ENCODE data around the gene GARIN3.

GARIN3 gene

GRCh38 chr5:157157293-157157891 lies 8.7 kb downstream of the GARIN3 start:
- no peak overlapping the region for H3K4me3 ChIP-seq (ENCODE audit: low read length)
- H3K27me3 ChIP-seq (ENCODE audit: control insufficient read depth, low read length): peaks cover 13% of the 10 kb centered on the region
- no peaks in the 10 kb centered on the region for H3K79me2 ChIP-seq (ENCODE audit: control insufficient read depth, low read length)
- no peak overlapping the region for H3K4me2 ChIP-seq (ENCODE audit: low read length)
- H3F3A ChIP-seq (ENCODE audit: control insufficient read depth, insufficient read depth): no peaks in the 10 kb centered on the region
- H3K9me2 ChIP-seq (replicated peaks; ENCODE audit: control insufficient read depth, low read length): no peaks in the 10 kb centered on the region
- no peak overlapping the region for H3K27ac ChIP-seq (ENCODE audit: low read depth, low read length)
- TF ChIP-seq EZH2phosphoT487 (IDR thresholded peaks at IDR 0.05; ENCODE audit: borderline replicate concordance, low read length) (no peak), CTCF (IDR thresholded peaks at IDR 0.05; ENCODE audit: low read depth, low read length, poor library complexity, severe bottlenecking) (no peak)
- no peaks in the 10 kb centered on the region for H3K9me3 ChIP-seq (ENCODE audit: control insufficient read depth, insufficient read depth, low read length)
- no peaks in the 10 kb centered on the region for H3K36me3 ChIP-seq (ENCODE audit: control insufficient read depth, low read length)
- H4K20me1 ChIP-seq (ENCODE audit: control insufficient read depth, insufficient read depth, low read depth, low read length): no peaks in the 10 kb centered on the region
- no peaks in the 10 kb centered on the region for H3K4me1 ChIP-seq (ENCODE audit: control insufficient read depth, low read length)

- TF ChIP-seq CTCF (IDR thresholded peaks at IDR 0.05; ENCODE audit: low read depth, low read length, poor library complexity, severe bottlenecking) (no peak), EZH2phosphoT487 (IDR thresholded peaks at IDR 0.05; ENCODE audit: borderline replicate concordance, low read length) (no peak)
- no peaks in the 10 kb centered on the region for H4K20me1 ChIP-seq (ENCODE audit: control insufficient read depth, insufficient read depth, low read depth, low read length)
- no peaks in the 10 kb centered on the region for H3K4me1 ChIP-seq (ENCODE audit: control insufficient read depth, low read length)
- no peak overlapping the region for H3K4me2 ChIP-seq (ENCODE audit: low read length)
- H3K27ac ChIP-seq (ENCODE audit: low read depth, low read length): no peak overlapping the region
- no peaks in the 10 kb centered on the region for H3K79me2 ChIP-seq (ENCODE audit: control insufficient read depth, low read length)
- H3K9me3 ChIP-seq (ENCODE audit: control insufficient read depth, insufficient read depth, low read length): no peaks in the 10 kb centered on the region
- no peak overlapping the region for H3K4me3 ChIP-seq (ENCODE audit: low read length)
- H3K36me3 ChIP-seq (ENCODE audit: control insufficient read depth, low read length): no peaks in the 10 kb centered on the region
- H3F3A ChIP-seq (ENCODE audit: control insufficient read depth, insufficient read depth): no peaks in the 10 kb centered on the region
- H3K27me3 ChIP-seq (ENCODE audit: control insufficient read depth, low read length): peaks cover 6% of the 10 kb centered on the region; the same call in 1 of the 2 replicates
- H3K9me2 ChIP-seq (replicated peaks; ENCODE audit: control insufficient read depth, low read length): no peaks in the 10 kb centered on the region
Observed at GRCh38 chr5:157155297-157155696, 10.8 kb downstream of the GARIN3 start.

GRCh38 chr5:157150995-157151394 lies 15.1 kb downstream of the GARIN3 start:
- Histone ChIP-seq H3K4me2 (ENCODE audit: low read length) (no peak overlapping the region), H3F3A (ENCODE audit: control insufficient read depth, insufficient read depth) (no peaks in the 10 kb centered on the region), H4K20me1 (ENCODE audit: control insufficient read depth, insufficient read depth, low read depth, low read length) (no peaks in the 10 kb centered on the region), H3K36me3 (ENCODE audit: control insufficient read depth, low read length) (no peaks in the 10 kb centered on the region), H3K27ac (ENCODE audit: low read depth, low read length) (no peak overlapping the region), H3K9me3 (ENCODE audit: control insufficient read depth, insufficient read depth, low read length) (no peaks in the 10 kb centered on the region), H3K79me2 (ENCODE audit: control insufficient read depth, low read length) (no peaks in the 10 kb centered on the region), H3K4me3 (ENCODE audit: low read length) (no peak overlapping the region), H3K27me3 (ENCODE audit: control insufficient read depth, low read length) (peaks cover 4% of the 10 kb centered on the region; the same call in 1 of the 2 replicates), H3K4me1 (ENCODE audit: control insufficient read depth, low read length) (no peaks in the 10 kb centered on the region), H3K9me2 (replicated peaks; ENCODE audit: control insufficient read depth, low read length) (no peaks in the 10 kb centered on the region)
- no peak for TF ChIP-seq CTCF (IDR thresholded peaks at IDR 0.05; ENCODE audit: low read depth, low read length, poor library complexity, severe bottlenecking)
- TF ChIP-seq EZH2phosphoT487 (IDR thresholded peaks at IDR 0.05; ENCODE audit: borderline replicate concordance, low read length): no peak
